GM19099 (cell line): Measurements from ENCODE around the gene AADAC.

Experiments used
- POLR2A ChIP-seq: IDR thresholded peaks from 3 replicates; pipeline ENCODE4 v1.6.1; 2011; ENCODE audit warnings: low read depth; ENCODE audit not compliant: insufficient read length; ENCODE audit errors: extremely low read depth

The AADAC gene

DNA sequence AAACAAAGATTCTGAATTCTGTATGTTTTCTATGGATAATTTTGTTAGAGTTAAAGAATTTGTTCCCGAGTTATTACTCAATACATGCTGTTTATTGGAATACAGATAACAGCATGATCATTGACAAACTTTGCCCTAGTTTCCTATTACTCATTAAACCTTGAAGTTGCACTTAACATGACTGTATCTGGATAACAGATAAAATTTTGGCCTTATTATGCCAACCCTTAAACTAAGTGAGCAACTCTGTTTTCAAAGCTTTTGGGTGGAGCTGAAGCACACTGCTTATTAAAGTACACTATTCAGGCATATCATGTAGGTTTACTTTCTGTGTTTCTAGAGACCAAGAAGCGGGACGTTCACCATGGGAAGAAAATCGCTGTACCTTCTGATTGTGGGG, at the start of gene AADAC:
AADAC (plus strand) TSS at position 318 of the 400 bp plus-strand sequence; CDS start at position 365, 47 bp downstream.
- TF ChIP-seq POLR2A = no peak

- no peak for TF ChIP-seq POLR2A
These were observed 48.2 kb upstream of the AADAC start for GRCh38 chr3:151765685-151766084.

DNA sequence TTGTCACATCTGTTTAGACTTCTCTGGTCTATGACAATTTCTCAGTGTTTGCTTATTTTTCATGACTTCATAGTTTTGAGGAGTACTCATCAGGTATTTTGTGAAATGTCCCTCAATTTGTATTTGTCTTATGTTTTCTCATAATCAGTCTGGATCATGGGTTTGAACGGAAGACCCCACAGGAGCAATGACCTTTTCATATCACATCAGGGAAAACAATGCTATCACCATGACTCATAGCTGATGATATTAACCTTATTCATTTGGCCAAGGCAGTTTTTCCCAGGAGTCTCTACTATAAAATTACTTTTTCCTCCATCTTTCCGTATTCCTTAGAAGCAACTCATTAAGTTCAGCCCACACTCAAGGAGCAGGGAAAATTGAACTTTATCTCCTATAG, 47.5 kb upstream of the AADAC start:
- TF ChIP-seq POLR2A = no peak

GRCh38 chr3:151768393-151768930, 45.5 kb upstream of the AADAC start:
- TF ChIP-seq POLR2A = no peak

DNA sequence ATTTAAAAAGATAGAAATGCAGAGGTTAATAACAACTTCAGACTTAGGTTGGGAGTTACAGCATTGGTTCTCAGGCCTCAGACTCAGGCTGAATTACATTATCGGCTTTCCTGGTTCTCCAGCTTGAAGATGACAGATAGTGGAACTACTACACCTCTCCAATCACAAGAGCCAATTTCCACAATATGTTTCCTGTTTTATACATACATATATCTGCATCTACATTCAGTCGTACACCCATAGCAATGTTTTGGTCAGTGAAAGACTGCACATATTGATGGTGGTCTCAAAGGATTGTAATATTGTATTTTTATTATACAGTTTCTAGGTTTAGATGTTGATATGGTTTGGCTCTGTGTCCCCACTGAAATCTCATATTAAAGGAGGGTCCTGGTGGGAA, 44.7 kb upstream of the AADAC start:
- TF ChIP-seq POLR2A = no peak

GRCh38 chr3:151770956-151771355, 43.0 kb upstream of the AADAC start:
- no peak for TF ChIP-seq POLR2A

GRCh38 chr3:151772825-151773480, 41.0 kb upstream of the AADAC start:
- TF ChIP-seq POLR2A = no peak

- no peak for TF ChIP-seq POLR2A
These were observed 39.7 kb upstream of the AADAC start for GRCh38 chr3:151774235-151774634.

DNA sequence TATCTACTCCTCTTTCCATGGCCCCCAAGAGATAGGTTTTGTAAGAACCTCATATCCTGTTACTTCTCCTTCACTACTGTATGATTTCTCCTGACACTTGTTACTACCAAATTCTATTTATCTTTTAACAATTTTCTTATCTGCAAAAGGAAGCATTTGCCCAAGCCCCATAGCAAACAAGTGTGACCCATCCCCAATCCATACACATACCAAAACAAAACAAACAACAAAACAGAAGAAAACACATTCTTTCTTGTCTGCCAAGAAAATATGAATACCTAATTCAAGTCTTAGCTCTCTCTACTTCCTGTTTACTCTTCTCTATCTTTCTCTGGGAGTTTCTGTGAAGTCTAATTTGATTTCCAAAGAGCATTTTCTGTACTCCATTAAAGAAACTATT, 39.0 kb upstream of the AADAC start:
- no peak for TF ChIP-seq POLR2A

DNA sequence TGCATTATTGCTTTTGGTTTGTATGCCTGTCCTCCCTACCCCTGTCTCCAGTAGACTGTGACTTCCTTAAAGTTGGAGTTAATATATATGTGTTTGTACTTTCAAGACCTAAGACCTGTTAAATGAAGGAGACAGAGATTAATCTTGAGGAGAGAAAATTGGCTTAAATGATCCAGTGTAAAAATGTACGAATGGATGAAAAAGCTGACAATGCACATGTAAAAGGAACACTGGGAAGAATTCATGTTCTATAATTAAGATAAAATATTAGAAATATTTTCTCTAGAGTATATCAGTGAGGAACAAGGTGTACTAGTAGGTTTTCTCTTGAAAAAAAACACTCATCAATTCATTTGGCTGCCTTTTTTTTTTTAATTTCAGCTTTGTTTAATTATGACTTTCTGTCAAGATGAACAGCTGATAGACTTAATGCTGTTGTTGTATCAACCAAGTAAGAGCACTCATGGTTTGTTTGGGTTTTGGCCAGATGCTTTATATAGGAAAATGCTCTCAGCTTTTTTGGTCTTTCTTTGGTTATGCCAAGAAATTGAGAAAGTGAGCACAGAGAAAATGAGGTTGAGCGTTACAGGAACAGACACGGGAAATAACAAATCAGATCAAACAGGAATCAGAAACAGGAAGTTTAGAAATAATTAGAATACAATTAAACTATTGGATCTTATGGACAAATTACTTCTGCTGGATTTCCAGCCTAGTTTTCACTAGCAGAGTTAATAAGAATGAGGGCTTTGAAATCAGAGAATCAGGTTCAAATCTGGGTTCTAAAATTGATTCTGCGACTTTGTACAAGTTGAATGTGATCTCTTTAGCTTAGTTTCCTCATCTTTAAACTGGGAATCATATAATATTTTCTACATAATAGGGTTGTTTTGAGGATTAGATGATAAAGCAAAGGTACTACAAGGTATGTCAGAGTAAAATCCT, 38.3 kb upstream of the AADAC start:
- TF ChIP-seq POLR2A = no peak

GRCh38 chr3:151776259-151776740, 37.6 kb upstream of the AADAC start:
- TF ChIP-seq POLR2A = no peak

- no peak for TF ChIP-seq POLR2A
These were observed 36.0 kb upstream of the AADAC start for GRCh38 chr3:151777880-151778279.

- no peak for TF ChIP-seq POLR2A
These were observed 26.3 kb upstream of the AADAC start for GRCh38 chr3:151787626-151788025.

- TF ChIP-seq POLR2A = no peak
These were observed 25.5 kb upstream of the AADAC start for GRCh38 chr3:151788401-151788800.

GRCh38 chr3:151789853-151790463, 24.0 kb upstream of the AADAC start:
- TF ChIP-seq POLR2A = no peak
